PC-3 (cell line): ENCODE measurements around the gene SERPINB6. TPM values are rescaled to one million over a fixed set of nuclear protein-coding genes. Genes with fewer than 3 reads are reported as not detected.
A peak's percentile ranks its signal among the peaks of the same experiment; 100 is the strongest.

Source experiments
- ATAC-seq: fragments of 200-7000 bp; cut with Tn5 transposase; 2 replicates; pipeline ENCODE4 v1.9.1; 2020; ENCODE audit warnings: mild to moderate bottlenecking, moderate library complexity
- BruUV-seq: library from RNA; stranded (reverse); fragments of 400-500 nt; replicated peaks from 2 replicates; lab custom pipeline; 2021; lab: Mats Ljungman, UMichigan
- CTCF ChIA-PET: fragments of 300-600 bp; sonication (Branson Sonifier 250); formaldehyde crosslinking; loops from one replicate; lab custom pipeline; 2022; ENCODE audit warnings: antibody characterized with exemption; lab: Charles Lee
- POLR2A ChIA-PET: fragments of 300-600 bp; sonication (Branson Sonifier 250); formaldehyde crosslinking; loops from one replicate; lab custom pipeline; 2022; ENCODE audit warnings: antibody characterized with exemption; ENCODE audit not compliant: unreplicated experiment; lab: Charles Lee
- DNase-seq: peaks from one replicate; pipeline ENCODE4 v3.0.0-alpha.2; 2015
- H2AFZ ChIP-seq: fragments of 300-600 bp; sonication (generic); 2 replicates; pipeline ENCODE4 v1.6.0; 2016; ENCODE audit warnings: antibody characterized with exemption, low read length
- H3F3A ChIP-seq: fragments of 300-600 bp; sonication (generic); one replicate; pipeline ENCODE4 v1.6.0; 2017; ENCODE audit warnings: antibody characterized with exemption, low read length, control low read depth, mild to moderate bottlenecking; ENCODE audit not compliant: unreplicated experiment
- H3K27ac ChIP-seq: fragments of 300-600 bp; sonication (generic); 2 replicates; pipeline ENCODE4 v1.5.1; 2016; ENCODE audit warnings: mild to moderate bottlenecking, low read length
- H3K27me3 ChIP-seq: fragments of 300-600 bp; sonication (generic); 2 replicates; pipeline ENCODE4 v1.6.1; 2016; ENCODE audit warnings: low read length, mixed read lengths
- H3K36me3 ChIP-seq: fragments of 300-600 bp; sonication (generic); 2 replicates; pipeline ENCODE4 v1.6.1; 2016; ENCODE audit warnings: low read depth, mixed run types, low read length, mixed read lengths
- H3K4me1 ChIP-seq: fragments of 300-600 bp; sonication (generic); 2 replicates; pipeline ENCODE4 v1.5.1; 2016; ENCODE audit warnings: low read length; ENCODE audit not compliant: insufficient read depth
- H3K4me2 ChIP-seq: fragments of 300-600 bp; sonication (generic); 2 replicates; pipeline ENCODE4 v1.6.0; 2016; ENCODE audit warnings: low read length
- H3K4me3 ChIP-seq: fragments of 300-600 bp; sonication (generic); 2 replicates; pipeline ENCODE4 v1.5.1; 2016; ENCODE audit warnings: mild to moderate bottlenecking, low read length, mixed read lengths
- H3K79me2 ChIP-seq: fragments of 300-600 bp; sonication (generic); 2 replicates; pipeline ENCODE4 v1.6.1; 2017; ENCODE audit warnings: low read length, mixed read lengths
- H3K9ac ChIP-seq: fragments of 300-600 bp; sonication (generic); 2 replicates; pipeline ENCODE4 v1.6.0; 2016; ENCODE audit warnings: mild to moderate bottlenecking, low read length
- H3K9me2 ChIP-seq: fragments of 300-600 bp; sonication (generic); replicated peaks from 2 replicates; pipeline ENCODE4 v1.6.1; 2016; ENCODE audit warnings: mixed run types, low read length, mixed read lengths
- H3K9me3 ChIP-seq: fragments of 300-600 bp; sonication (generic); 2 replicates; pipeline ENCODE4 v1.6.1; 2016; ENCODE audit warnings: low read length, mixed read lengths
- H4K20me1 ChIP-seq: fragments of 300-600 bp; sonication (generic); 2 replicates; pipeline ENCODE4 v1.6.1; 2016; ENCODE audit warnings: low read length, mixed read lengths
- CTCF ChIP-seq: fragments of 300-600 bp; sonication (generic); conservative IDR thresholded peaks from 2 replicates; pipeline ENCODE4 v1.5.1; 2017; ENCODE audit warnings: antibody characterized with exemption, low read depth, mild to moderate bottlenecking, low read length
- EZH2 ChIP-seq: fragments of 300-600 bp; sonication (generic); IDR thresholded peaks from one replicate; pipeline ENCODE4 v1.6.1; 2017; ENCODE audit warnings: antibody characterized with exemption, mild to moderate bottlenecking, low read length; ENCODE audit not compliant: unreplicated experiment
- EZH2phosphoT487 ChIP-seq: fragments of 300-600 bp; sonication (generic); IDR thresholded peaks from 2 replicates; pipeline ENCODE4 v1.6.1; 2018; ENCODE audit warnings: mild to moderate bottlenecking, antibody characterized with exemption, low read length, borderline replicate concordance
- intact Hi-C: fragments of 100-400 bp; cut with micrococcal nuclease; formaldehyde crosslinking; loops from 2 replicates; pipeline ENCODE4 v1.9.0; 2023
- total RNA-seq: library from RNA; depleted of rRNA; stranded (reverse); fragments of >200 nt; gene quantifications from 2 replicates; pipeline ENCODE4 v1.2.3, GENCODE V29; 2014

The SERPINB6 gene
- total RNA-seq, 1 experiment from 2014 or later = 119 TPM

GRCh38 chr6:3001773-3002293 lies 30.5 kb upstream of the SERPINB6 start:
- Histone ChIP-seq H3K9me3 (no peaks in the 10 kb centered on the region), H3K27me3 (no peaks in the 10 kb centered on the region), H2AFZ (no peak overlapping the region), H4K20me1 (no peaks in the 10 kb centered on the region), H3K9ac (no peak overlapping the region), H3K4me2 (peak overlapping the region; percentile 89; the same call in 1 of the 2 replicates), H3F3A (no peaks in the 10 kb centered on the region), H3K9me2 (no peaks in the 10 kb centered on the region), H3K4me3 (no peak overlapping the region), H3K79me2 (peaks cover 19% of the 10 kb centered on the region), H3K4me1 (peaks cover 17% of the 10 kb centered on the region), H3K36me3 (peaks cover 22% of the 10 kb centered on the region; the same call in 1 of the 2 replicates), H3K27ac (peak overlapping the region; percentile 6; the same call in 1 of the 2 replicates)
- DNase-seq (peak; percentile 89), ATAC-seq (peak; percentile 13)
- TF ChIP-seq EZH2 (no peak), CTCF (peak; percentile 78), EZH2phosphoT487 (no peak)
- intact Hi-C loops = loop anchor here (1.0 kb wide), 1 partner anchor 51 kb away; no protein-coding TSS in a partner anchor
- no TSS peak for BruUV-seq
- CTCF ChIA-PET = interaction anchor here (0.5 to 1.1 kb wide), 7 partner anchors 13 to 207 kb away, joined by 3 to 5 read pairs (median 4); no protein-coding TSS in a partner anchor
- POLR2A ChIA-PET = interaction anchor here (1.0 kb wide), 1 partner anchor 21 kb away, joined by 3 read pairs; no protein-coding TSS in a partner anchor

- CTCF ChIA-PET = interaction anchor here (0.5 to 1.1 kb wide), 7 partner anchors 12 to 208 kb away, joined by 3 to 5 read pairs (median 4); no protein-coding TSS in a partner anchor
- H3K36me3 ChIP-seq = peaks cover 16% of the 10 kb centered on the region; the same call in 1 of the 2 replicates
- H3K4me1 ChIP-seq = peaks cover 17% of the 10 kb centered on the region
- H3K4me2 ChIP-seq = peak overlapping the region; percentile 89; the same call in 1 of the 2 replicates
- H3K9ac ChIP-seq = no peak overlapping the region
- ATAC-seq = no peak
- H3K9me3 ChIP-seq = no peaks in the 10 kb centered on the region
- H3K27me3 ChIP-seq = no peaks in the 10 kb centered on the region
- H2AFZ ChIP-seq = no peak overlapping the region
- peak overlapping the region; percentile 79; the same call in 1 of the 2 replicates for H3K4me3 ChIP-seq
- H3K9me2 ChIP-seq = no peaks in the 10 kb centered on the region
- no peak for DNase-seq
- H4K20me1 ChIP-seq = no peaks in the 10 kb centered on the region
- H3F3A ChIP-seq = no peaks in the 10 kb centered on the region
- intact Hi-C loops = no loop called here
- no peak for TF ChIP-seq CTCF
- no peak for TF ChIP-seq EZH2
- no peak for TF ChIP-seq EZH2phosphoT487
- POLR2A ChIA-PET = interaction anchor here (1.0 kb wide), 1 partner anchor 21 kb away, joined by 3 read pairs; no protein-coding TSS in a partner anchor
- peak overlapping the region; percentile 6; the same call in 1 of the 2 replicates for H3K27ac ChIP-seq
- H3K79me2 ChIP-seq = peaks cover 19% of the 10 kb centered on the region
- no TSS peak for BruUV-seq
Observed at GRCh38 chr6:3001146-3001772, 29.9 kb upstream of the SERPINB6 start.
